ENCODE data around the gene SLC34A1. TPM values are rescaled to one million over a fixed set of nuclear protein-coding genes. Genes with fewer than 3 reads are reported as not detected.
A peak's percentile ranks its signal among the peaks of the same experiment; 100 is the strongest.

The SLC34A1 gene
- total RNA-seq, 4 donors from 2014 or later = not detected

GRCh38 chr5:177371120-177372033, 12.9 kb upstream of the SLC34A1 start:
- Histone ChIP-seq H3K36me3 (peaks cover 0 to 6% (median 0%) of the 10 kb centered on the region in 4 donors), H3K27me3 (no peaks in the 10 kb centered on the region), H3K9me3 (no peaks in the 10 kb centered on the region), H3K4me1 (peaks cover 20 to 45% (median 39%) of the 10 kb centered on the region in 4 donors), H3K4me3 (peak overlapping the region; percentile 39 to 58 (median 53)), H3K27ac (replicated peaks in 1 of 4) (peak overlapping the region; percentile 55 to 70 (median 61))
- no peak for DNase-seq (ENCODE audit: extremely low spot score)
- TF ChIP-seq POLR2A (IDR thresholded peaks at IDR 0.05; ENCODE audit: low read depth) (no peak), EP300 (IDR thresholded peaks at IDR 0.05) (no peak), CTCF (IDR thresholded peaks at IDR 0.05) (no peak), POLR2AphosphoS5 (IDR thresholded peaks at IDR 0.05) (no peak)
- intact Hi-C loops (cut with DNase I) = no loop called here
- 67% methylated on average over 19 of the region's 26 CpGs for WGBS

- intact Hi-C loops (cut with DNase I) = no loop called here
- no peak for DNase-seq (ENCODE audit: extremely low spot score)
- no peak overlapping the region for H3K4me3 ChIP-seq
- no peak overlapping the region for H3K27ac ChIP-seq (replicated peaks in 1 of 4)
- no peaks in the 10 kb centered on the region for H3K9me3 ChIP-seq
- no peaks in the 10 kb centered on the region for H3K27me3 ChIP-seq
- WGBS = 81% methylated on average over 3 of the region's 12 CpGs
- H3K4me1 ChIP-seq = peaks cover 14 to 37% (median 32%) of the 10 kb centered on the region in 4 donors
- no peak for TF ChIP-seq CTCF (IDR thresholded peaks at IDR 0.05)
- TF ChIP-seq POLR2AphosphoS5 (IDR thresholded peaks at IDR 0.05) = no peak
- TF ChIP-seq POLR2A (IDR thresholded peaks at IDR 0.05; ENCODE audit: low read depth) = no peak
- TF ChIP-seq EP300 (IDR thresholded peaks at IDR 0.05) = no peak
- H3K36me3 ChIP-seq = peaks cover 0 to 6% (median 0%) of the 10 kb centered on the region in 4 donors
Measured at GRCh38 chr5:177372034-177372896, 12.0 kb upstream of the SLC34A1 start.

GRCh38 chr5:177372910-177373309, 11.3 kb upstream of the SLC34A1 start:
- no peak for DNase-seq (ENCODE audit: extremely low spot score)
- Histone ChIP-seq H3K4me1 (peaks cover 8 to 31% (median 25%) of the 10 kb centered on the region in 4 donors), H3K9me3 (no peaks in the 10 kb centered on the region), H3K4me3 (no peak overlapping the region), H3K27ac (replicated peaks in 1 of 4) (no peak overlapping the region), H3K36me3 (peaks cover 0 to 6% (median 0%) of the 10 kb centered on the region in 4 donors), H3K27me3 (no peaks in the 10 kb centered on the region)
- intact Hi-C loops (cut with DNase I) = no loop called here
- WGBS = 86% methylated on average over 6 of the region's 6 CpGs
- TF ChIP-seq EP300 (IDR thresholded peaks at IDR 0.05) (no peak), POLR2A (IDR thresholded peaks at IDR 0.05; ENCODE audit: low read depth) (no peak), POLR2AphosphoS5 (IDR thresholded peaks at IDR 0.05) (no peak), CTCF (IDR thresholded peaks at IDR 0.05) (no peak)

GRCh38 chr5:177373806-177374205, 10.4 kb upstream of the SLC34A1 start:
- H3K27me3 ChIP-seq = no peaks in the 10 kb centered on the region
- DNase-seq (ENCODE audit: extremely low spot score) = no peak
- peaks cover 7 to 26% (median 22%) of the 10 kb centered on the region in 4 donors for H3K4me1 ChIP-seq
- intact Hi-C loops (cut with DNase I) = no loop called here
- H3K9me3 ChIP-seq = no peaks in the 10 kb centered on the region
- TF ChIP-seq CTCF (IDR thresholded peaks at IDR 0.05) (no peak), EP300 (IDR thresholded peaks at IDR 0.05) (no peak), POLR2A (IDR thresholded peaks at IDR 0.05; ENCODE audit: low read depth) (no peak), POLR2AphosphoS5 (IDR thresholded peaks at IDR 0.05) (no peak)
- H3K4me3 ChIP-seq = no peak overlapping the region
- 65% methylated on average over 6 of the region's 6 CpGs for WGBS
- peaks cover 0 to 6% (median 0%) of the 10 kb centered on the region in 4 donors for H3K36me3 ChIP-seq
- no peak overlapping the region for H3K27ac ChIP-seq (replicated peaks in 1 of 4)

Measured in esophagus muscularis mucosa (tissue), 4 donors.